Measurements from ENCODE around the gene MYBPC1. TPM values are rescaled to one million over a fixed set of nuclear protein-coding genes. Genes with fewer than 3 reads are reported as not detected.
A peak's percentile ranks its signal among the peaks of the same experiment; 100 is the strongest.

MYBPC1 gene
- total RNA-seq, 4 donors from 2014 or later: 0.13 to 1.6 TPM; not detected in 2

- no peaks in the 10 kb centered on the region for H3K9me3 ChIP-seq
- H3K36me3 ChIP-seq: no peaks in the 10 kb centered on the region
- H3K27ac ChIP-seq: no peak overlapping the region
- TF ChIP-seq CTCF (IDR thresholded peaks at IDR 0.05) (no peak), POLR2A (IDR thresholded peaks at IDR 0.05) (no peak)
- intact Hi-C loops (cut with DNase I): no loop called here
- no peaks in the 10 kb centered on the region for H3K4me1 ChIP-seq
- 85% methylated on average over 6 of the region's 6 CpGs for WGBS, 2 donors
- H3K4me3 ChIP-seq (replicated peaks in 1 of 3): no peak overlapping the region
- H3K27me3 ChIP-seq: no peaks in the 10 kb centered on the region
- no peak for DNase-seq
Observed at GRCh38 chr12:101663298-101663697, 68.5 kb downstream of the MYBPC1 start.

GRCh38 chr12:101664992-101665391 is 70.2 kb downstream of the MYBPC1 start:
- Histone ChIP-seq H3K9me3 (no peaks in the 10 kb centered on the region), H3K4me1 (no peaks in the 10 kb centered on the region), H3K4me3 (replicated peaks in 1 of 3) (no peak overlapping the region), H3K36me3 (no peaks in the 10 kb centered on the region), H3K27ac (no peak overlapping the region), H3K27me3 (no peaks in the 10 kb centered on the region)
- intact Hi-C loops (cut with DNase I): no loop called here
- no peak for DNase-seq
- no peak for TF ChIP-seq POLR2A (IDR thresholded peaks at IDR 0.05)
- no peak for TF ChIP-seq CTCF (IDR thresholded peaks at IDR 0.05)
- WGBS, 2 donors: 72 to 79% methylated on average over 7 of the region's 7 CpGs

- Histone ChIP-seq H3K9me3 (no peaks in the 10 kb centered on the region), H3K4me3 (replicated peaks in 1 of 3) (no peak overlapping the region), H3K27ac (no peak overlapping the region), H3K27me3 (no peaks in the 10 kb centered on the region), H3K4me1 (no peaks in the 10 kb centered on the region), H3K36me3 (no peaks in the 10 kb centered on the region)
- TF ChIP-seq CTCF (IDR thresholded peaks at IDR 0.05) (no peak), POLR2A (IDR thresholded peaks at IDR 0.05) (no peak)
- intact Hi-C loops (cut with DNase I): no loop called here
- no peak for DNase-seq
- 70 to 79% methylated on average over 7 of the region's 7 CpGs for WGBS, 2 donors
Observed at GRCh38 chr12:101666052-101666728, 71.4 kb downstream of the MYBPC1 start.

GRCh38 chr12:101667591-101667990 is 72.8 kb downstream of the MYBPC1 start:
- DNase-seq: no peak
- H3K4me1 ChIP-seq: no peaks in the 10 kb centered on the region
- H3K36me3 ChIP-seq: no peaks in the 10 kb centered on the region
- WGBS, 2 donors: 85 to 86% methylated on average over 5 of the region's 5 CpGs
- no peak overlapping the region for H3K27ac ChIP-seq
- no peak overlapping the region for H3K4me3 ChIP-seq (replicated peaks in 1 of 3)
- no peaks in the 10 kb centered on the region for H3K9me3 ChIP-seq
- TF ChIP-seq CTCF (IDR thresholded peaks at IDR 0.05) (no peak), POLR2A (IDR thresholded peaks at IDR 0.05) (no peak)
- H3K27me3 ChIP-seq: no peaks in the 10 kb centered on the region
- intact Hi-C loops (cut with DNase I): no loop called here

- no peak overlapping the region for H3K27ac ChIP-seq
- 71 to 74% methylated on average over 6 of the region's 6 CpGs for WGBS, 2 donors
Observed at GRCh38 chr12:101670007-101670671, 75.4 kb downstream of the MYBPC1 start.

More at GRCh38 chr12:101670007-101670671, 75.4 kb downstream of the MYBPC1 start:
- peak; percentile 11 to 19 for DNase-seq
- Histone ChIP-seq H3K4me1 (no peaks in the 10 kb centered on the region), H3K36me3 (no peaks in the 10 kb centered on the region), H3K27me3 (no peaks in the 10 kb centered on the region), H3K9me3 (no peaks in the 10 kb centered on the region), H3K4me3 (replicated peaks in 1 of 3) (no peak overlapping the region)
- TF ChIP-seq POLR2A (IDR thresholded peaks at IDR 0.05): no peak
- peak in 4 of 6 experiments; percentile 48 to 58 (median 52) for TF ChIP-seq CTCF (IDR thresholded peaks at IDR 0.05)
- intact Hi-C loops (cut with DNase I): loop anchor here (10.0 kb wide), 1 partner anchor 85 kb away; no protein-coding TSS in a partner anchor
